Esophagus squamous epithelium (tissue), 4 donors: Measurements from ENCODE around the gene NET1.

Experiments
- CTCF ChIP-seq, 6 experiments: fragments of 450-650 bp in 4 of 6; fragments of 200-600 bp in 2 of 6; sonication (generic) in 2 of 6; IDR thresholded peaks; one replicate each; pipeline ENCODE4 v1.5.1; 2016 to 2019; ENCODE audit warnings: antibody characterized with exemption in 6 of 6, mild to moderate bottlenecking in 4 of 6, moderate library complexity in 4 of 6
- POLR2A ChIP-seq, 4 donors: fragments of 450-650 bp; IDR thresholded peaks; one replicate each; pipeline ENCODE4 v1.6.1; 2017; ENCODE audit warnings: antibody characterized with exemption in 4 of 4, mild to moderate bottlenecking in 4 of 4, moderate library complexity in 3 of 4

GRCh38 chr10:5499493-5500140, 87.3 kb downstream of the NET1 start, which contains the start of gene CALML5:
- TF ChIP-seq CTCF (IDR thresholded peaks at IDR 0.05) = no peak
- no peak for TF ChIP-seq POLR2A (IDR thresholded peaks at IDR 0.05)
